HG02623 (cell line): Measurements from ENCODE around the gene DIDO1.

Source experiments
- ATAC-seq: cut with Tn5 transposase; IDR thresholded peaks from one replicate; pipeline ENCODE4 v1.9.1; 2021; ENCODE audit warnings: moderate library complexity; ENCODE audit not compliant: unreplicated experiment

The DIDO1 gene

GRCh38 chr20:62913043-62913630 lies 13.2 kb downstream of the DIDO1 start:
- no peak for ATAC-seq

DNA sequence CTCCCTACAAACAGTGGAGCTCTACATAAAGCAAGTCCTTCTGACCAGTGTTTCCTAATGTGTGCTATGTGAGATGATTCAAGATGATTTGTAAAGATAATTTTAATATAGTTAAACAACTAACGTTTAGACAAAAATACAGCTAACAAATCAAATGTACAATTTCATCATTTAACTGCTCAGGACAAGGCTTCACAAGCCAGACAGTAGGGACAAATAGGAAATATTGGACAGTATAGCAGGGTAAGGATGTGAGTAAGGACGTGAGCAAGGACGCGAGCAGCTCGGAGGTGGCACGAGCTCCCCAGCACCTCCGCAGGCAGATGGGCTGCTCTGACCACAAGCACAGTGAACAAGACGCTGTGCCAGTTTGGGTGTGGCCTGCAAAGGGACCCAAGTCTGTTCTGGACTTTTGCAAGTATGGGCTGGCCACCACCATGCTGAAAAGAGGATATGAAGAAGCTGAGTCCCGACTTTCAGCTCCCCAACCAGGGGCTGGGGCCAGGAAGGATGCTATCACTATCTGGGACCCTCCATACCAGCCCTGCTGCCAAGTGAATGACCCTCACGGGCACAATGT lies 14.5 kb downstream of the DIDO1 start:
- ATAC-seq: no peak

DNA sequence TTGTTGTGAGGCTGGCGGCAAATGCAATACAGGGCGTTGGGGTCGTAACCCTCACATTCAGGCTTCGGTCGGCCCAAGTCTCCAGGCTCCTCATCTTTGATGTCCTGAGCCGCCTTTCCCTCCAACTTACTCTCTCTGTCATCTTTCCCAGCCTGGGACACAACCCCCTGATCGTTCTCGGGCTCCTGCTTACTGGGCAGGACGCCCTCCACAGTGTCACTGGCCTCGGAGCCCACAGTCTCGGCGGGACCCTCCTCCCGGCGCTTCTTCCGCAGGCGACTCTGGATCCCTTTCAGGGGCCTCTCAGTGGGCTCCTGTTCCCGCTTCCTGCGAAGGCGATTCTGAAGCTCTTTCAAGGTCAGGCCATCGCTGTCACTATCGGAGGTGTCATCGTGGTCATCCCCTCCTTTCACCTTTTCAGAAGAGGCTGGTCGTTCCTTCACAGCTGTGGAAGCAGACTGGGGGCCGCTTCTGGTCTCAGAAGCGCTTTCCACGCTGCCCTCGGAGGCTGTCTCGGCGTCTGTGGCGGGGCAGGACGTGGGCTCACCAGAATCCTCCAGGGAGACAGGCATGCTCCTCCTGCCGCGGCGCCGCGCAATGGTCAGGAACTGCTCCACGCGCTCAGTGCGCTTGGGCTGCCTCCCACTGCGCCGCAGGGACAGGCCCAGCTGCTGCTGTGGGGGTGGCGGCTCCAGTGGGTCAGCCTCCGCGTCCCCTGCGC lies 15.4 kb downstream of the DIDO1 start:
- no peak for ATAC-seq

GRCh38 chr20:62910217-62910766 lies 16.0 kb downstream of the DIDO1 start:
- ATAC-seq: no peak

GRCh38 chr20:62908971-62909791 lies 17.1 kb downstream of the DIDO1 start:
- ATAC-seq: no peak

GRCh38 chr20:62907384-62908317 lies 18.7 kb downstream of the DIDO1 start:
- no peak for ATAC-seq

DNA sequence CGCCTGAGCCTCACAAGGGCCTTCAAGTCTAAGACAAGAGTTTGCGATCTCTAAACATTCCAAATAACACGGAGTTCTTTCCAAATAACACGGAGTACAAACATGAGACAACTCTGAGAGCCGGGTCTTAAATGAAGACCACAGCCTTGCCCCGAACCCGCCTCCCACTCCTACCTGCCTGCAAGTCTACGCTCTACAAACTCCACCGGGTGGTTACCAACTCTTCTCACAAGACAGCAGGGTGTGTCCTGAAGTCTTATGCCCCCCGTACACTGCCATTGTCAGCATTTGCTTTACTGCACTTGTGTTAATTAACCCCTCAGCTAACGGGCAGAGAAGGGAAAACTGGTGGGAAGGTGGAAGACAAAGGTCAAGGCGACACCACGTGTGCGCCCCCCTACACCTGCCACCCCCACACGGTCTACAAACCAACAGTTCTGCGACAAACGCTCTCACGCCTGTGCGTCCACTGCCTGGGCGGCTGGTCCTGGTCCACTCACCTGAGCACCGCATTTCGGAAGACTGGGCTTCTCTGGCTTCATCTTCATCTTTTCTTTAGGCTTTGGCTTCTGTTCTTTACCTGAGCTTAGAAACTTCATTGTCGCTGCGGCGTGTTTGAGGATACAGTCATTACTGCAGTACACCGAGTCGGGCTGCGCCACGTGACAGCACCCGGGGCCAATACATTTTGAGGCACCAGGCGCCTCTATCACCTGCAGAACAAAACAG lies 19.5 kb downstream of the DIDO1 start:
- no peak for ATAC-seq

GRCh38 chr20:62906209-62906608 lies 20.1 kb downstream of the DIDO1 start:
- no peak for ATAC-seq

- no peak for ATAC-seq
These were observed 20.7 kb downstream of the DIDO1 start for GRCh38 chr20:62905536-62906117.

DNA sequence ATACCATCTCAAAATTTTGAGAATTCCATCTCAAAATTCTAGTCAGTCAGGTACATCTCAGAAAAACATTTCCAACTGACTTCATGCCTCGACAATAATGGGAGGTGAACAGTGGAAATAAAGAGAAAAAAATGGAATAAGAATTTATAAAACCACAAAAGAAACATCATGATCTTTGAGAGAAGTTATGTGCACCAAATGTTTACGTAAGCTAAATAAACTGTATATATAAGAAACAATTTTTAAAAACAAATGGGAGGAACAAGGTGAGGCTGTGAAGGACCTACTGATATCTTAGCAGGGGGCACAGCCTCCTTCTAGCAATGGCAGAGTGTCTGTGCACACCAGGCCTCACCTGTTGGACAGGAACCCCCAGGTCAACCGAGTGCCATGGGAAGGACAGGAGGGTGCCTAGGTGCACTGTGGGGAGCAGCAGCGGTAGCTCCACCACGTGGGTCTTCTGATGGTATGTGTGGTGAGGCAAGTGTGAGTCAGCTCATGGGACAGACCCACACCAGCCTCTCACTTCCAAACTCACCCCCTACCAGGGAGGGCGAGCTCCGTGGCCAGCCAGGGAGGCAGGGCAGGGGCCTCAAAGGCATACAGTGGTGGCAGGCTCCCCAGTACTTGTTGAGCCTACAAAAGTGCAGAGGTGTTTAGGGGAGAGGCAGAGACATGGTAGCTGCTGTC lies 23.2 kb downstream of the DIDO1 start:
- ATAC-seq: no peak

DNA sequence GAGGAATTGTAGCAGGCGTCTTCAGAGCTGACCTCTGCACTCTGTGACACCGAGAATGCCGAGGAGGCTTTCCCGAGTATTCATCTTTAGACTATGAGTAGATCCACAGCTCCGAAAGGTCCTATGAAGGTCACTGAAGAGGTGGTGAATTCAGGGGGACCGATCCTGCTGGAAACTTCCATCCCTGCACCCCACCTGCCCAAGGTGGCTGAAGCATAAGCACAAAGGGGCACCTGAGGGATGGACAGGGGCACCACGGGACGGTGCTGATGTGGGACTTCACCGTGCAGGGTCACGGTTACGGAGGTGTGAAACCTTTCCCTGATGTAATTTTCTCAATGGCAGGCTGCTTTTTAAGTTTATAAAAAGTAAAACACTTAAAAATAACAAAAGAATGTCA lies 24.4 kb downstream of the DIDO1 start:
- ATAC-seq: no peak

GRCh38 chr20:62900692-62901584 lies 25.4 kb downstream of the DIDO1 start:
- no peak for ATAC-seq

DNA sequence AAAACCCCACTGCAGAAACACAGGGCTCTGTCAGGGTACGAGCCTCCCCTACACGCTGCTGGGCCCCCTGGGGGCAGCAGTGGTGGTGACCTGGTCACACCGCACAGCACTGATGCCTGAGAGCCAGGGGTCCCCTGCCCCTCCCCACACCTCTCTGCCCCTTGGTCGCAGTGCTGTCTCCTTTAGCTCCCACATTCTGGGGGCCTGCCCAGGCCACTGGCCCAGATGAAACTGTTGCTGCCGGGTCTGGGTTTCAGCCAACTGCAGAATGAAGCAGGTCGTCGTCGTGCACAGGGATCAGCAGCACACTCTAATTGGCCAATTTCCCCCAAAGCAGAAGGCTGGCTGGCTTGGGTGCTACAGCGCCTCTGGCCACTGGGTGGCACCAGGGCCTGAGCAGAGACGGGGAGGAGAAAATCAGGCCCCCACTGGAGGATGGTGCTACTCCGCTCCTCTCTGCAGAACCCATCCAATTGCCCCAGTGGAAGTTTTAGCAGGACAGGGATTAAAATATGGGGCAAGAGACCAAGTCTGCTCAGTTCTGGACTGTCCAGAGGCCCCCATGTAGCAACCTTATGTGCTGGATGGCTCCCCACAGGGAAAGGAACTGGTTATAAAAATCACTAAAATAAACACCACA lies 26.1 kb downstream of the DIDO1 start:
- peak; percentile 56 for ATAC-seq

GRCh38 chr20:62899633-62900051 lies 26.7 kb downstream of the DIDO1 start:
- ATAC-seq: no peak

DNA sequence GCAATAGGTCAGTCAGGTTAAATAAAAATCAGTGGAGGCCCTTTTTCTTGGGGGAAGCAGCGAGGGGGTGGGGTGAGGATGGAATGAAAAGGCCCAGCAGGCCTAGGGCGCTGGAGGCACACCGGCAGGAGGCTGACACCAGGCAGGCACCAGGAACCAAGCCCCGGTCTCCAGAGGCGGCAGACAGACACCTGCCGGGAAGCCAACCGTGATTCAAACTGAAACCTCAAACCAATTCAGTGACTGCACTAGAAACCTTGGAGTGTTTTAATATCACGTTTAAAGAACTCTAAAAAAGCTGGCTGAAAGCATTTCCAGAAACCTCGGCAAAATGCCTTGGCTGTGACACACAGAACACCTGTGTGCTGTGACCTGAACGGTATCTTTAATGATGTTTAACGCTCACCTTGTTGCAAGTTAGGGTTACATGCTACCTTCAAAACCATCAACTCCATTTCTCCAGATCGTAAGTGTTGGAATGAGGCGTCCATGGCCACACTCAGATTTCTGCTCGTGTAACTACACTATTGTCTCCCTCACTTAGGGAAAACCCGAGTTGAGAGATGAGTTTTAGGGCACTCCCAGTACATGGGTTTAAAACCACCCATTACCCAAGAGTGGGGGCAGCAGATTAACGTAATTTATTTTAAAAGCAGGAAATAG lies 27.2 kb downstream of the DIDO1 start:
- ATAC-seq: no peak

- no peak for ATAC-seq
These were observed 28.0 kb downstream of the DIDO1 start for GRCh38 chr20:62898093-62898964.
